T47D (cell line): Measurements from ENCODE around the gene PEX11B.
"Not testable (repeated sequence)": the region's sequence is repeated elsewhere in the genome, so short reads cannot be mapped to it uniquely, and the experiment has no call there.

Experiments
- DNase-seq, 2 experiments: peaks; one replicate each; pipeline versions ENCODE4 v3.0.0 to v3.0.0-alpha.2; 2011 to 2012; ENCODE audit warnings: low read depth in 1 of 2, low spot score in 1 of 2
- JUND ChIP-seq: IDR thresholded peaks from 2 replicates; pipeline ENCODE4 v1.6.1; 2012; ENCODE audit warnings: low read depth
- in situ Hi-C: cut with HindIII; loops from 2 replicates; pipeline ENCODE4 v1.10.0; 2016; ENCODE audit warnings: low sequenced_read_pairs, low pct_unique_long_range_greater_than_20kb

The PEX11B gene

DNA sequence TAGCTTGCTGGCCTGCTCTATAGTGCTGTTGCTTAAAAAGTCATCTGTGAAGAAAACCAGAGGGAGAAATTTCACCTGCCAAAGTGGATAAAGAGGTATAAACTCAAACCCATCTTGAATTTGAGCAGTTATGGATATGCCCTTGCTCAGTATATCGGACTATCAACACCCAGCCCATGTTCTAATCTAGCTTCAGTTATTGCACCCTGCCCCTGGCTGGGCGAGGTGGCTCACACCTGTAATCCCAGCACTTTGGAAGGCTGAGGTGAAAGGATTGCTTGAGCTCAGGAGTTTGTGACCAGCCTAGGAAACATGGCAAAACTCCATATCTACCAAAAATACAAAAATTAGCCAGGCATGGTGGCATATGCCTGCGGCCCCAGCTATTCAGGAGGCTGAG lies 26.0 kb upstream of the PEX11B start:
- TF ChIP-seq JUND = no peak
- no peak for DNase-seq
- in situ Hi-C loops = no loop called here

DNA sequence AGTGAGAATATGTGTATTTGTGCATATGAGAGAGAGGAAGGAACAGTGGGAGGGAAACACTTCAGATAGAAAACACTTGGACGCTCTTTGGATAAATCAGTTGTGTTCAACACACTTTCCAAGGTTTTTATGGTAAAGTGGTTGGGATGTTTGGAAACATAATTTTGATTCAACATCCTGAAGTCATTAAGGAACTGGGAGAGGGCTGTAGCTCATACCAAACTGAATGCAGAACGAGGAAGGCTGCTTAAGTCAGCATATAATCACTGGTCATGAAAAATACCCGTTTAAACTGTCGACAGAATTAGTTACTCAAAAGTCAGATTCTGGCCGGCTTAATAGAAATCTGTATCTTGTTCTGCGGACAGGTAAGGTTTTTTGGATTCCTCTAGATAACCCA lies 24.4 kb upstream of the PEX11B start:
- no peak for TF ChIP-seq JUND
- no peak for DNase-seq
- in situ Hi-C loops = no loop called here

DNA sequence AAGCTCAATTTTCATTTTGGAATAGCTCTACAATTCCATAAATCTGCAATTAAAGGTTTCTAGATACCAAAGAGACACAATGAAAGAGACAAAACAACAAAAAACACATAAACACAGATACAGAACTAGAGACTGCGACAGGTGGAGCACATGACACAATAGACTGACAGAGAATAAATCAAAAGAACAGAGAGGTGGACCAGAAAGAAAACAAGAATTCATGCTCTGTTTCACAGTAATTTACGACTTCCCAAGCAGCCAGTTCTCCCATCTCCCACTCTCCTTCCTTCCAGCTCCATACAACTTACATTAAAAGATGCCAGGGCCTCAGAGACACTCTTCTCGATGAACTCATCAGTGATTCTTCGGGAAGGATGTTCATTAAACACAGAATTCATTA lies 23.9 kb upstream of the PEX11B start:
- DNase-seq = no peak
- in situ Hi-C loops = no loop called here
- no peak for TF ChIP-seq JUND

DNA sequence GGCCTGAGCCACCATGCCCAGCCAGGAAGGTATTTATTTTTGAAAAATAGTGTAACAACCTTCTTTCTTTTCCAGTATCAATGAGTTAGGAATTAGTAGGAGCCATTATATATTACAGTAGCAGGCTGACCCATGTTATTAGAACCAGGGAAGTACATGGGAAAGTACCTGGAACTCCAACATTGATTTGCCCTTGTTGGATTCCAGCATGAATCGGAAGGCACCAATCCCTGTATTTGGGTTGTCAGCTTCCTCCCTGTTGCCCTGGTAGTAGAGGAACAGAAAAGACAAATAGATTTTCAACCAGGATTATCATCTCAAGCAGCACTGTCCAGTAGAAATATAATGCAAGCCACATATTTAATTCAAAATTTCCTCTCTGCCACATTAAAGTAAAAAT lies 18.9 kb upstream of the PEX11B start:
- in situ Hi-C loops = no loop called here
- no peak for TF ChIP-seq JUND
- DNase-seq = no peak

DNA sequence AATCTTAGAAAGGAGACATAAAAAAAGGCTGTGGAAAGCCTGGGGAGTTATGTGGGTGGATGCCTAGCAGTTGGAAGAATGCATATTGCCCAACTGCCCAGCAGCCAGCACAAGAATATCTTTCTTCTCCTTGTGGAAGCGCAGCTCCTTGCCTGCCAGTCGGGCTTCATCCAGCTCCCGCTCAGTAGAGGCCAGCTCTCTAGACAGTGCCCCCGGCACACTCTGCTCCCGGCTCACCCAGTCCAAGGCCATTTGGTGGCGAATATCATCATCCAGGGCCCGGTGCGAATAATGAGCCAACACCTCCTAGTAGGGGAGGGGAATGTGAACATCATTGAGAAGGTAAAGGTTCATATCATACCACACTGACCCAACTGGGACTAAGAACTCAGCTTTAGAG lies 17.7 kb upstream of the PEX11B start:
- in situ Hi-C loops = no loop called here
- no peak for TF ChIP-seq JUND
- DNase-seq = no peak

DNA sequence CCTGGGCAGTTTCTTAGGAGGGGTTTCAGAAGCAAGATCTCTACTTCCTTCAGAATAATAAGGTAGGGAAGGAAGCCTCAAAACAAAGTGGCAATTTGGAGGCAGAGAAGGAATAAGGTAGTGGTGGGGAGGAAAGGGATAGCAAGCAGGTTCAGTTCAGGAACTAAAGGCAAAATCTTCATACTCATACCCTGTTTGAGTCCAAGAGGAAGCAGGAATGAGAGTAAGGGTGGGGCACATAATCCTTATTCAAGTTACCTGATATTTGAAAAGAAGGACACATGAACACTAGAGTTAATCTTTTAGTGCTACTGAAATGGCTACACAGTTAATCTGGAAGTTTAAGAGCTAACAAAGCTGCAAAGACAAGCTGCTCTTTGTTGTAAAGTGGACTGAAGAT lies 17.2 kb upstream of the PEX11B start:
- DNase-seq = no peak
- no peak for TF ChIP-seq JUND
- in situ Hi-C loops = no loop called here

DNA sequence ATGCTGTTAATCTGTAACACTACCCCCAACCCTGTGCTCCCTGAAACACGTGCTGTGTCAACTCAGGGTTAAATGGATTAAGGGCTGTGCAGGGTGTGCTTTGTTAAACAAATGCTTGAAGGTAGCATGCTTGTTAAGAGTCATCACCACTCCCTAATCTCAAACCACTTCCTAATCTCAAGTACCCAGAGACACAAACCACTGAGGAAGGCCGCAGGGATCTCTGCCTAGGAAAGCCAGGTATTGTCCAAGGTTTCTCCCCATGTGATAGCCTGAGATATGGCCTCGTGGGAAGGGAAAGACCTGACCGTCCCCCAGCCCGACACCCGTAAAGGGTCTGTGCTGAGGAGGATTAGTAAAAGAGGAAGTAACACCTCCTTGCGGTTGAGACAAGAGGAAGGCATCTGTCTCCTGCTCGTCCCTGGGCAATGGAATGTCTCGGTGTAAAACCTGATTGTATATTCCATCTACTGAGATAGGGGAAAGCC lies 14.0 kb upstream of the PEX11B start:
- DNase-seq, in situ Hi-C loops: not testable (repeated sequence)

DNA sequence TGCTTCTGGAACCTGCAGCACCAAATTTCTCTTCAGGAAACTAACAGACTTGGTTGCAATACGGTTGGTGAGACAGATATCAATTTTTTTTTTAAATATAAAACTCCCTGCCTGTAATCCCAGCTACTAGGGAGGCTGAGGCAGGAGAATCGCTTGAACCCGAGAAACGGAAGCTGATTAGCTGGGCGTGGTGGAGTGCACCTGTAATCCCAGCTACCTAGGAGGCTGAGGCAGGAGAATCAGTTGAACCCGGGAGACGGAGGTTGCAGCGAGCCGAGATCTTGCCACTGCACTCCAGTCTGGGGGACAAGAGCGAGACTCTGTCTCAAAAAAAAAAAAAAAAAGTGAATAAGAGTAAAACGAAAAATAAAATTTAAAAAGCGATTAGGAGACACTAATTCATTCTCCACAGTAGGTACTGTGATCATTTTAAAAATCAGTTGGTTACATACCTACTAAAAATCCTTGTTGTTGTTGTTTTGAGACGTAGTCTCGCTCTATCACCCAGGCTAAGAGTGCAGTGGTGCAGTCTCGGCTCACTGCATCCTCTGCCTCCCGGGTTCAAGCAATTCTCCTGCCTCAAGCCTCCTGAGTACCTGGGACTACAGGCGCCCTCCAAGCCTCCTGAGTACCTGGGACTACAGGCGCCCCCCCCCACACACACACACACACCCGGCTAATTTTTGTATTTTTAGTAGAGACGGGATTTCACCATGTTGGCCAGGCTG lies 9.6 kb upstream of the PEX11B start:
- in situ Hi-C loops = no loop called here
- no peak for DNase-seq
- TF ChIP-seq JUND = no peak

DNA sequence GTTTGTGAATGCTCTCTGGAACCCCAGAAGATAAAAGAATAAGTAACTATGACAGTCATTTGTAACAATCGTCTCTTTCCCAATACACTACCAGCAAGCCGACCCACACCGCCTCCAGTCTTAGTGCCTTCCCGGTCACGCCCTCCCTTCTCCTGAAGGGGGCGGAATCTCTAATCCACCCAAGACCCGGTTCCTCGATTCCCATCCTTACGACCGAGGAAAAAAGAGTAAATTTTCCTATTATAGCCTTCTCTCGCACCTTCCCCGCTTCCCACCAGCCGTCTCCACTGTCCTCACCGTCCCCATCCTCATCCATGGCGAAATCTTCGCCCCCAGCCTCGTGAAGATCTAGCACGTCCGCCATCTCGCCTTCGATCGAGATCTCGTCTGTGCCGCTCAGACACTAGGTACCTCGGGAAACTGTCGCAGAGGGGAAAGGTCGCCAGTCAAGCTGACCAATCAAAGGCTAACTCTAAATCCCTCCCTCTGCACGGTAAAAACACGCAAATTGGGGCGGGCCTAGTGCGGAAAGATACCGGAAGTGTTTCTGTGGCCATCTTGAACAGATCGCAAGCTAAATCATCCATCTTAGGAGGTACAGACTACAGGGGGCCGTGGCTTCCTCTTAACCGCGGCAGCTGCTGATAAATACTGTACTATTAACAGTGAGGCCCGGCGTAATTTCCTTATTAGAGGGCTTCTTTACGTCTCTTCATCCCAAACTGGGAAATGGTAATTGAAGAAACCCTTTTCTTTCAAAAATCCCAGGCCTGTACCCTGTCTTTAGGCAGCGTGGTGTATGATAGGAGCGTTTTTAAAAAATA lies 8.8 kb upstream of the PEX11B start, which contains the start of gene RBM8A:
Gene RBM8A (minus strand): TSS at position 422 of the 824 bp plus-strand sequence. CDS start 58 bp downstream, at position 364.
- no peak for TF ChIP-seq JUND
- in situ Hi-C loops = no loop called here
- DNase-seq = peak; percentile 65 to 100

DNA sequence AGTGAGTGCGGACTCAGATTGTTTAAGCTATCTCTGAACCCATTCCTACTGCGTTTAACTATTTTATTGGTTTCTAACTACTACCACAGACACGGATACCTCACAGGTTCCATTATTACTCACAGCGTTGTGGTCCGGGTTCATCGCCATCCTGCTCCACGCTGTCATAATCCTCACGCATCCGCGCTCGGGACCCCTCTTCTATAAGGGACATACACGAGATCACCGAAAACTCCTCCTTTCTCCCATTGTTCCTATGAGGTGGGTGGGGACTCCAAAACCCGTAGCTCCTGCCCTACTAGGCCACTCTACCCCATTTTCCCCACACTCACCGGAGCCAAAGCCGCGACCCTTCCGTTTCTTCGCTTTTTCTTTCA lies 8.2 kb upstream of the PEX11B start:
- TF ChIP-seq JUND = no peak
- DNase-seq = no peak
- in situ Hi-C loops = no loop called here

DNA sequence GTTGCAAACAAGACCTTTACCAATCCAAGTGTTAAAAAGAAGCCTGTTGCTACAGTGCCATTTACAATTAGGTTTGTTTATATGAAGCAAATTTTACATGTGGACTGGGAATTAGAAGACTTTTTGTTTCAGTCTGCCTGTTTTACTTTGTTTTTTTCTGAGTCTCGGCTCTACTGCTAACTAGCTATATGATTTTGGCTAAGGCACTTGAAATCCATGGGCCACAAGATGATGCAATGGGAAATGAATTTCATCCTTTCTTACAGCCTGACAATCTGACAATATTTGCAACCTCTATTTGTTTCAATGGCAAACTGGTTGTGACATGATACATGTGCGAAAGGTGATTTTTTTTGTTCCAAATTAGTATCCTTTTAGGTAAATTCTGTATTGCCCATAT lies 3.7 kb upstream of the PEX11B start:
- DNase-seq = no peak
- in situ Hi-C loops = no loop called here
- no peak for TF ChIP-seq JUND

DNA sequence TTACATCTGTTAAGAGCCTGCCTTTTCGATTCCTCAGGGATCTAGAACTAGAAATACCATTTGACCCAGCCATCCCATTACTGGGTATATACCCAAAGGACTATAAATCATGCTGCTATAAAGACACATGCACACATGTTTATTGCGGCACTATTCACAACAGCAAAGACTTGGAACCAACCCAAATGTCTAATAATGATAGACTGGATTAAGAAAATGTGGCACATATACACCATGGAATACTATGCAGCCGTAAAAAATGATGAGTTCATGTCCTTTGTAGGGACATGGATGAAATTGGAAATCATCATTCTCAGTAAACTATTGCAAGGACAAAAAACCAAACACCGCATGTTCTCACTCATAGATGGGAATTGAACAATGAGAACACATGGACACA lies 1.8 kb upstream of the PEX11B start:
- in situ Hi-C loops, DNase-seq: not testable (repeated sequence)
